SK-N-SH treated with all-trans-retinoic acid at 6 μM for 48 hours (cell line): ENCODE measurements around the gene GREM2.

Experiments
- BACH2 ChIP-seq: fragments of 250-450 bp; sonication (Bioruptor Pico); IDR thresholded peaks from 2 replicates; pipeline ENCODE4 v1.9.0; 2021; ENCODE audit warnings: mild to moderate bottlenecking, borderline replicate concordance
- ISL1 ChIP-seq: fragments of 250-450 bp; sonication (Bioruptor Pico); IDR thresholded peaks from 2 replicates; pipeline ENCODE4 v2.1.2; 2022; ENCODE audit warnings: mild to moderate bottlenecking, moderate library complexity
- PPARA ChIP-seq: fragments of 250-450 bp; sonication (Bioruptor Pico); IDR thresholded peaks from 2 replicates; pipeline ENCODE4 v1.5.0; 2020; ENCODE audit warnings: mild to moderate bottlenecking, borderline replicate concordance
- RARB ChIP-seq: fragments of 250-450 bp; sonication (Bioruptor Pico); IDR thresholded peaks from 2 replicates; pipeline ENCODE4 v1.8.0; 2021; ENCODE audit warnings: mild to moderate bottlenecking, moderate library complexity
- SNAI2 ChIP-seq: fragments of 250-450 bp; sonication (Bioruptor Pico); IDR thresholded peaks from 2 replicates; pipeline ENCODE4 v1.5.0; 2020; ENCODE audit warnings: mild to moderate bottlenecking, moderate library complexity
- TOX ChIP-seq: fragments of 250-450 bp; sonication (Bioruptor Pico); IDR thresholded peaks from 2 replicates; pipeline ENCODE4 v1.8.0; 2021; ENCODE audit warnings: mild to moderate bottlenecking, moderate library complexity, borderline replicate concordance
- ZFP3 ChIP-seq: fragments of 250-450 bp; sonication (Bioruptor Pico); IDR thresholded peaks from 2 replicates; pipeline ENCODE4 v1.5.0; 2020; ENCODE audit warnings: mild to moderate bottlenecking, moderate library complexity
- ZFP30 ChIP-seq: fragments of 450-650 bp; formaldehyde crosslinking; IDR thresholded peaks from 2 replicates; pipeline ENCODE4 v1.5.0; 2022; ENCODE audit warnings: mild to moderate bottlenecking, moderate library complexity
- ZNF70 ChIP-seq: fragments of 450-650 bp; formaldehyde crosslinking; IDR thresholded peaks from 2 replicates; pipeline ENCODE4 v1.5.0; 2020; ENCODE audit warnings: mild to moderate bottlenecking, moderate library complexity
- TF ChIP-seq, protein P1 (sequence below): fragments of 250-450 bp; sonication (Bioruptor Pico); IDR thresholded peaks from 2 replicates; pipeline ENCODE4 v1.8.0; 2020; ENCODE audit warnings: mild to moderate bottlenecking, moderate library complexity, borderline replicate concordance
- TF ChIP-seq, protein P2 (sequence below): fragments of 250-450 bp; sonication (Bioruptor Pico); IDR thresholded peaks from 2 replicates; pipeline ENCODE4 v1.5.1; 2021; ENCODE audit warnings: mild to moderate bottlenecking, moderate library complexity
- TF ChIP-seq, protein P3 (sequence below): fragments of 250-450 bp; sonication (Bioruptor Pico); IDR thresholded peaks from 2 replicates; pipeline ENCODE4 v1.5.0; 2020; ENCODE audit warnings: mild to moderate bottlenecking, moderate library complexity
- TF ChIP-seq, protein P4 (sequence below): fragments of 250-450 bp; sonication (Bioruptor Pico); IDR thresholded peaks from 2 replicates; pipeline ENCODE4 v1.8.0; 2021; ENCODE audit warnings: low read depth, mild to moderate bottlenecking, moderate library complexity, borderline replicate concordance
- TF ChIP-seq, protein P5 (sequence below): fragments of 250-450 bp; sonication (Bioruptor Pico); IDR thresholded peaks from 2 replicates; pipeline ENCODE4 v1.5.1; 2020; ENCODE audit warnings: low read depth, mild to moderate bottlenecking, moderate library complexity

DNA sequence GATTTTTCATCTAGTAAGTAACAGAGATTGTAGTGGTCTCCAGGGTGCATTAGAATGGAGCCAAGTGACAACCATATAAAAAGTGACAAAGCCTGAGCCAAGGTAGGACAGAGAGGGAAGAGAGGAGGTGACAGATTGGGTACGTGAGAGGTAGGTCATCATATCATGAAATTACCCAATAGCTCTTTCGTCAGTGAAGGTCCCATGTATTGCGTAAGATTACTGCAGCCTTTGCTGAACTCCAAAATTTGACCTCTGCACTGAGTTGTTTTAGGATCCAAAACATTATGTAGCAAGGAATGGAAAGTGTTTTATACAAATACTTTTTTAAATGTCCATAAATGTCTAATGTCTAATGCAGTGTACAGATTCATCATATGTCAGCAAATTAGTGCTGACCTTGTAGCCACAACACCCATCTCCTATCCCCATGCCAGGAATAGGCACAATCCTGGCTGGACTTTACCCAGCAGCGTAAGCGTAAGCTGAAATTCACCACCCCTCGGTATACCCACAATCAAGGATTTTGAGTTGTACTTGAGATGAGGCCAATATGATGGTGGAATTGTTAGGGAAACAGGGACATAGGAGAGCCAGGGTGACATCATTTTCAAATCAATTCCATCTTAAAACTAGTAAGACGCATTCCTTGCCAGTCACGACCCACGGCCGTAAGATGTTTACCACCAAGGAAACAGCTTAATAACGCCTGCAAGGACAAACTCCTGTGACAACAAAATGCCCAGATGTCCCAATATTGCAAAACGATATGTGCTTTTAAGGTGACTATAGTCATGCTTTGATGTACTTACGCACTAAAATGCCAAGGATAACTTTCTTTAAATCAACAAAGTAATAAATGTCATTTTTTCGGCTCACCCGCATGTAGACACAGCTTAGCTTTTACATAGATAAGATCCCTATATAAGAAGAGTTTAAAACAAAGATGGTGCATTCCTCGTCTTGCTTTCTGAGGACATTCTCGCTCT is 38.1 kb upstream of the GREM2 start:
- TF ChIP-seq ISL1 (no peak), TOX (no peak), BACH2 (CRISPR knock-in tag) (no peak), ZFP3 (CRISPR knock-in tag) (no peak), RARB (CRISPR knock-in tag) (no peak), ZNF70 (CRISPR knock-in tag) (no peak), SNAI2 (CRISPR knock-in tag) (no peak), ZFP30 (CRISPR knock-in tag) (no peak), PPARA (CRISPR knock-in tag) (no peak)
- TF ChIP-seq, protein P1, sequence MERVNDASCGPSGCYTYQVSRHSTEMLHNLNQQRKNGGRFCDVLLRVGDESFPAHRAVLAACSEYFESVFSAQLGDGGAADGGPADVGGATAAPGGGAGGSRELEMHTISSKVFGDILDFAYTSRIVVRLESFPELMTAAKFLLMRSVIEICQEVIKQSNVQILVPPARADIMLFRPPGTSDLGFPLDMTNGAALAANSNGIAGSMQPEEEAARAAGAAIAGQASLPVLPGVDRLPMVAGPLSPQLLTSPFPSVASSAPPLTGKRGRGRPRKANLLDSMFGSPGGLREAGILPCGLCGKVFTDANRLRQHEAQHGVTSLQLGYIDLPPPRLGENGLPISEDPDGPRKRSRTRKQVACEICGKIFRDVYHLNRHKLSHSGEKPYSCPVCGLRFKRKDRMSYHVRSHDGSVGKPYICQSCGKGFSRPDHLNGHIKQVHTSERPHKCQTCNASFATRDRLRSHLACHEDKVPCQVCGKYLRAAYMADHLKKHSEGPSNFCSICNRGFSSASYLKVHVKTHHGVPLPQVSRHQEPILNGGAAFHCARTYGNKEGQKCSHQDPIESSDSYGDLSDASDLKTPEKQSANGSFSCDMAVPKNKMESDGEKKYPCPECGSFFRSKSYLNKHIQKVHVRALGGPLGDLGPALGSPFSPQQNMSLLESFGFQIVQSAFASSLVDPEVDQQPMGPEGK (CRISPR knock-in tag), result no peak
- TF ChIP-seq, protein P2, sequence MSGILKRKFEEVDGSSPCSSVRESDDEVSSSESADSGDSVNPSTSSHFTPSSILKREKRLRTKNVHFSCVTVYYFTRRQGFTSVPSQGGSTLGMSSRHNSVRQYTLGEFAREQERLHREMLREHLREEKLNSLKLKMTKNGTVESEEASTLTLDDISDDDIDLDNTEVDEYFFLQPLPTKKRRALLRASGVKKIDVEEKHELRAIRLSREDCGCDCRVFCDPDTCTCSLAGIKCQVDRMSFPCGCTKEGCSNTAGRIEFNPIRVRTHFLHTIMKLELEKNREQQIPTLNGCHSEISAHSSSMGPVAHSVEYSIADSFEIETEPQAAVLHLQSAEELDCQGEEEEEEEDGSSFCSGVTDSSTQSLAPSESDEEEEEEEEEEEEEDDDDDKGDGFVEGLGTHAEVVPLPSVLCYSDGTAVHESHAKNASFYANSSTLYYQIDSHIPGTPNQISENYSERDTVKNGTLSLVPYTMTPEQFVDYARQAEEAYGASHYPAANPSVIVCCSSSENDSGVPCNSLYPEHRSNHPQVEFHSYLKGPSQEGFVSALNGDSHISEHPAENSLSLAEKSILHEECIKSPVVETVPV (CRISPR knock-in tag), result no peak
- TF ChIP-seq, protein P3, sequence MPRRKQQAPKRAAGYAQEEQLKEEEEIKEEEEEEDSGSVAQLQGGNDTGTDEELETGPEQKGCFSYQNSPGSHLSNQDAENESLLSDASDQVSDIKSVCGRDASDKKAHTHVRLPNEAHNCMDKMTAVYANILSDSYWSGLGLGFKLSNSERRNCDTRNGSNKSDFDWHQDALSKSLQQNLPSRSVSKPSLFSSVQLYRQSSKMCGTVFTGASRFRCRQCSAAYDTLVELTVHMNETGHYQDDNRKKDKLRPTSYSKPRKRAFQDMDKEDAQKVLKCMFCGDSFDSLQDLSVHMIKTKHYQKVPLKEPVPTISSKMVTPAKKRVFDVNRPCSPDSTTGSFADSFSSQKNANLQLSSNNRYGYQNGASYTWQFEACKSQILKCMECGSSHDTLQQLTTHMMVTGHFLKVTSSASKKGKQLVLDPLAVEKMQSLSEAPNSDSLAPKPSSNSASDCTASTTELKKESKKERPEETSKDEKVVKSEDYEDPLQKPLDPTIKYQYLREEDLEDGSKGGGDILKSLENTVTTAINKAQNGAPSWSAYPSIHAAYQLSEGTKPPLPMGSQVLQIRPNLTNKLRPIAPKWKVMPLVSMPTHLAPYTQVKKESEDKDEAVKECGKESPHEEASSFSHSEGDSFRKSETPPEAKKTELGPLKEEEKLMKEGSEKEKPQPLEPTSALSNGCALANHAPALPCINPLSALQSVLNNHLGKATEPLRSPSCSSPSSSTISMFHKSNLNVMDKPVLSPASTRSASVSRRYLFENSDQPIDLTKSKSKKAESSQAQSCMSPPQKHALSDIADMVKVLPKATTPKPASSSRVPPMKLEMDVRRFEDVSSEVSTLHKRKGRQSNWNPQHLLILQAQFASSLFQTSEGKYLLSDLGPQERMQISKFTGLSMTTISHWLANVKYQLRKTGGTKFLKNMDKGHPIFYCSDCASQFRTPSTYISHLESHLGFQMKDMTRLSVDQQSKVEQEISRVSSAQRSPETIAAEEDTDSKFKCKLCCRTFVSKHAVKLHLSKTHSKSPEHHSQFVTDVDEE, result no peak
- TF ChIP-seq, protein P4, sequence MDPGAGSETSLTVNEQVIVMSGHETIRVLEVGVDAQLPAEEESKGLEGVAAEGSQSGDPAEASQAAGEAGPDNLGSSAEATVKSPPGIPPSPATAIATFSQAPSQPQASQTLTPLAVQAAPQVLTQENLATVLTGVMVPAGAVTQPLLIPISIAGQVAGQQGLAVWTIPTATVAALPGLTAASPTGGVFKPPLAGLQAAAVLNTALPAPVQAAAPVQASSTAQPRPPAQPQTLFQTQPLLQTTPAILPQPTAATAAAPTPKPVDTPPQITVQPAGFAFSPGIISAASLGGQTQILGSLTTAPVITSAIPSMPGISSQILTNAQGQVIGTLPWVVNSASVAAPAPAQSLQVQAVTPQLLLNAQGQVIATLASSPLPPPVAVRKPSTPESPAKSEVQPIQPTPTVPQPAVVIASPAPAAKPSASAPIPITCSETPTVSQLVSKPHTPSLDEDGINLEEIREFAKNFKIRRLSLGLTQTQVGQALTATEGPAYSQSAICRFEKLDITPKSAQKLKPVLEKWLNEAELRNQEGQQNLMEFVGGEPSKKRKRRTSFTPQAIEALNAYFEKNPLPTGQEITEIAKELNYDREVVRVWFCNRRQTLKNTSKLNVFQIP (CRISPR knock-in tag), result no peak
- TF ChIP-seq, protein P5, sequence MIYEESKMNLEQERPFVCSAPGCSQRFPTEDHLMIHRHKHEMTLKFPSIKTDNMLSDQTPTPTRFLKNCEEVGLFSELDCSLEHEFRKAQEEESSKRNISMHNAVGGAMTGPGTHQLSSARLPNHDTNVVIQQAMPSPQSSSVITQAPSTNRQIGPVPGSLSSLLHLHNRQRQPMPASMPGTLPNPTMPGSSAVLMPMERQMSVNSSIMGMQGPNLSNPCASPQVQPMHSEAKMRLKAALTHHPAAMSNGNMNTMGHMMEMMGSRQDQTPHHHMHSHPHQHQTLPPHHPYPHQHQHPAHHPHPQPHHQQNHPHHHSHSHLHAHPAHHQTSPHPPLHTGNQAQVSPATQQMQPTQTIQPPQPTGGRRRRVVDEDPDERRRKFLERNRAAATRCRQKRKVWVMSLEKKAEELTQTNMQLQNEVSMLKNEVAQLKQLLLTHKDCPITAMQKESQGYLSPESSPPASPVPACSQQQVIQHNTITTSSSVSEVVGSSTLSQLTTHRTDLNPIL (CRISPR knock-in tag), result no peak
